Neural progenitor cell (in vitro differentiated cells): ENCODE results near the gene C1GALT1C1L.

Experiments used
- CTCF ChIP-seq: fragments of 200-600 bp; sonication (generic); IDR thresholded peaks from 2 replicates; pipeline ENCODE4 v1.5.1; 2017; ENCODE audit warnings: antibody characterized with exemption, mild to moderate bottlenecking
- EZH2 ChIP-seq: fragments of 200-600 bp; sonication (generic); IDR thresholded peaks from 2 replicates; pipeline ENCODE4 v1.6.1; 2017; ENCODE audit warnings: antibody characterized with exemption, mild to moderate bottlenecking, moderate library complexity

GRCh38 chr2:43724728-43725526, 48.7 kb upstream of the C1GALT1C1L start:
- TF ChIP-seq CTCF (no peak), EZH2 (no peak)
